ENCODE results near the gene ST13.

- no peak for TF ChIP-seq CTCF (conservative IDR thresholded peaks at IDR 0.05; ENCODE audit: low read depth in 2 of 2)
- TF ChIP-seq ETS1 (IDR thresholded peaks at IDR 0.05), result no peak
- TF ChIP-seq CREB1 (CRISPR knock-in tag; IDR thresholded peaks at IDR 0.05; ENCODE audit: low read depth), result no peak
- TF ChIP-seq STAT1 (IDR thresholded peaks at IDR 0.05; ENCODE audit: unreplicated experiment), result no peak
- no peak for TF ChIP-seq EZH2 (IDR thresholded peaks at IDR 0.05; ENCODE audit: low read depth, unreplicated experiment)
- TF ChIP-seq EZH2phosphoT487 (IDR thresholded peaks at IDR 0.05; ENCODE audit: unreplicated experiment), result no peak
- TF ChIP-seq POLR2AphosphoS5 (IDR thresholded peaks at IDR 0.05; ENCODE audit: low read depth), result no peak
- TF ChIP-seq REST (IDR thresholded peaks at IDR 0.05; ENCODE audit: unreplicated experiment), result no peak
- TF ChIP-seq ZNF114 (CRISPR knock-in tag; IDR thresholded peaks at IDR 0.05), result no peak
- TF ChIP-seq JUNB (IDR thresholded peaks at IDR 0.05; ENCODE audit: unreplicated experiment), result no peak
- no peak for TF ChIP-seq NANOG (IDR thresholded peaks at IDR 0.05; ENCODE audit: borderline replicate concordance)
Observed at GRCh38 chr22:40862537-40862936, 6.1 kb upstream of the ST13 start.
